ENCODE measurements around the gene C8G.

Gene C8G

GRCh38 chr9:136955202-136955942 is 10.3 kb downstream of the C8G start:
- DNase-seq: no peak

- no peak for DNase-seq
Measured at GRCh38 chr9:136955943-136956335, 10.9 kb downstream of the C8G start.

GRCh38 chr9:136956604-136957003 is 11.6 kb downstream of the C8G start:
- no peak for DNase-seq

DNA sequence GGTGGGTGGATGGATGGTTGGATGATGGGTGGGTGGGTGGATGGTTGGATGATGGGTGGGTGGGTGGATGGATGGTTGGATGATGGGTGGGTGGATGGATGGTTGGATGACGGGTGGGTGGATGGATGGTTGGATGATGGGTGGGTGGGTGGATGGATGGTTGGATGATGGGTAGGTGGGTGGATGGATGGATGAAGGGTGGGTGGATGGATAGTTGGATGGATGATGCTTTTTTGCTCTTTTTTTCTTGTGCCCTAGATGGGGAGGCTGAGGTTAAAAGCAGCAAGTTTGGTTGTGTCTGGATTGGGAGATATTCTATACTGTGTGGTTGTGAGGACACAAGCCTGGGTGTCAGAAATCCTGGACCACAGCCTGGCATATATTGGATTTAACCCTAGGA is 12.4 kb downstream of the C8G start:
- no peak for DNase-seq

- DNase-seq: no peak
Measured at GRCh38 chr9:136957901-136958300, 12.9 kb downstream of the C8G start.

DNA sequence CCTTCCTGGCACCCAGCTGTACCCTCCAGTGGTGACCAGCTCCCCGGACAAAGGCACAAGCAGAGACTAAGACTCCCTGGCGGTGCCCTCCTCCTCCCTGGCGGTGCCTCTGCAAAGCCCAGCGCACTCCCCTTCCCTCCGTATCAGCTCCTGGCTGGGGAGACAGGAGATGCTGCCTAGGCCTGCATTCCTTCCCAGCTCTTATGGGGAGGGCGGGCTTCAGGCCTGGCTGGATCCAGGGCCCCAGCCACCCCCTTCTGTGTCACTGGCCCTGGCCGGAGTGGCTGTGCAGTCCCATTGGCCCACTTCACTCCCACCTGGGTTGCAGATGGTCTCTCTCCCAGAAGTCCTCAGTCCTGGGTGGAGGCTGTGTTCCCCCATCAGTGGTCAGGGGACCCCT is 13.4 kb downstream of the C8G start:
- no peak for DNase-seq

DNA sequence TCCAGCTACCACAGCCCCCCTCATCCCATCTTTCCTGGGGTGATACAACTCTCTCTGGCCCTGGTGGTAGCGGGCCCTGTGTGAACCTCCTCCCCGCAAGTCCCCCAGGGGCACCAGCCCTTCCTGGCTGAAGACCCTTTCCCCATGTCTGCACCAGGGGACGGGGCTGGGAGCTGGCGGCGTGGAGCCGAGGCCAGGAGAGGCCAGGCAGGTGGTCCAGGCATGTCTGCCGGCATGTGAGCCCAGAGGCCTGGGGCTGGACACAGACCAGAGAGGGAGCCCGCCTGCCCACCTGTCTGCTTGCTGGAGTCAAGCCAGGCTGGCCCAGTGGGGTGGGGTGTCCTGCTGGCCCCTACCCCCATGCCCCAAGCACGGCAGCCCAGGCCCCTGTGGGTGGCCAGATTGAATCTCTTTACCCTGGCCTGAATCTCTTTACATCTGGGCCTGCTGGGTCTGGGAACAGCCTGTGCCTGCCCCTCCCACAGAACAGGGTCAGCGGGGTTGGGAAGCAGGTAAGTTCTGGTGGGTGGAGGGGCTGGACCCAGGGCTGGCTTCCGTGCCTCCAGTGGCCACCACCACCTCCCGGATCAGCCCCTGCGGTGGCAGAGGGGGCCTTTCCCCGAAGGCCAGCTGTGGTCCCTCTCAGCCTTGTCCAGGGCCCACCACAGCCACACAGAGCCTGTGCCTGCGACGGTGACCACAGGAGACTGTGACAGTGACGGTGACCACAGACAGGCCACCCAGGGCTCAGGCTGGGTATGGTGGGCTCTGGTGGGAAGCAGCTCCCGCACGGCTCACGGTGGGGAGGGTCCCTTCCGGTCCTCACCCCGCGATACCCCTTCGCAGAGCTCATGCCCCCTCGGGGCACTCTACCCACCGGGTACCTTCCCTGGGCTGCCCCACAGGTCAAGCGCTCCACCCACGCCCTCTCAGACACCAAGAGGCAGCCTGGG is 14.1 kb downstream of the C8G start:
- no peak for DNase-seq

GRCh38 chr9:136960212-136960937 is 15.3 kb downstream of the C8G start:
- no peak for DNase-seq

GRCh38 chr9:136960938-136961275 is 15.9 kb downstream of the C8G start:
- no peak for DNase-seq

GRCh38 chr9:136961279-136962065 is 16.4 kb downstream of the C8G start:
- no peak for DNase-seq

GRCh38 chr9:136962163-136962562 is 17.1 kb downstream of the C8G start:
- no peak for DNase-seq

DNA sequence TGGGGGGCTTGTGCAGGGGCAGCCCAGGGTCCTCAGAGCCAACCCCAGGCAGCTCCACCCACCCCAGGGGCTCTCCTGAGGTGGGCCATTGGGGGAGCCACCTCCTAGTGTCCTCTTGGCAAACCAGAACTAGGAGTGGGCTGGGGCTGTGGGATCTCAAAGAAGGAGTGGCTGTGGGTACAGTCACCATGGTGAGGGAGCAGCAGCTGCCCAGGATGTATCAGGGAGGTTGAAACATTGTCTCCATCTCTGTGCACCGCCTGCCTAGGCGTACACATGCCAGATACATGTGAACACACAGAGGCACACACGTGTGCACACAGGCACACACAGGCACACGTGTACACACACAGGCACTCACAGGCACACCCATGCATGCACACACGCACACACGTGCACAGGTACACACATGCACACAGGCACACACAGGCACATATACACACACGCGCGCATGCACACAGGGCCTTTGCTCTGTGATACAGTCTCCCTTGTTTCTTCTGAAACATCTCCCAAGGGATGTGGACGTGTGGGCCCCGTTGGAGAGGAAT is 17.7 kb downstream of the C8G start:
- no peak for DNase-seq

- DNase-seq: no peak
Measured at GRCh38 chr9:136963341-136963740, 18.3 kb downstream of the C8G start.

DNA sequence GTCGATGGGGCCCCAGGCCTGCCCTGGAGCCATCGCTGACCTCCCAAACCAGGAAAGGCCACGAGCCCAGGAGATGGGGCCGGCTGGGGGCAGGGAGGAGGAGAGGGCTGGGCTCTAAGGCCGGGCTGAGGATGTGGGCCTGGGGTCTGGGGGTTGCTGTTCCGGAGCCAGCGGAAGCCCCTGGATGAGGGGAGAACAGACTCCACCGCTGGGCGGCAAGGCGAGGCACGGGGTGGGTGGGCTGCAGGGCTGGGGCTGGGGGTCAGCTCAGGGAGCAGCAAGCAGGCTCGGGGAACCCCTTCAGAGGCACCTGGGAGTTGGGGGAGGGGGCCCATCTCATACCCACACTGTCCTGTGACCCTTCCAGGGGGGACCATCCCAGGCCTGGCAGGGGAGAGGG is 18.7 kb downstream of the C8G start:
- no peak for DNase-seq

DNA sequence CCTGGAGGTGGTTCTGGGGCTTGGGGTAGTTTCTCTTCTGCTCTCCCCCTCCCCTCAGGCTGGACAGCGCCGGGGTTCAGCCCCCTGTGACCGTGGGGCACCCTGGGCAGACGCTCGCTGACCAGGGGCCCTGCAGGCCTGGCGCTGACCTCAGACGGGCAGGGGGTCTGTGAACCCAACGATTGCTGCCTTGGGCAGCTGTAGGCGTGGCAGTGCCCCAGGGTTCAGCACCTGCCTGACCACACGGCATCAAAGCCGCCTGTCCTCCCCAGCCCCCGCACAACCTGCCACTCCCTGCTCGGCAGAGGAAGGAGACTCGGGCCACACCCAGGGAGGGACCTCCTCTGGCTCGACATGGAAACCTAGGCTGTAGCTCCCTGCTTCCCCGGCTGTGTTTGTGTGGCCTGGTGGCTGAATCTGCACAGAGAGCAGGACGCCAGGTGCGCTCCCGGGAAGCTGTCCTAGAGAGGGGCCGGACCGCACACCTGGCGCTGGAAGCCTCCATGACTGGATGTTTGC is 19.2 kb downstream of the C8G start:
- DNase-seq: no peak

DNA sequence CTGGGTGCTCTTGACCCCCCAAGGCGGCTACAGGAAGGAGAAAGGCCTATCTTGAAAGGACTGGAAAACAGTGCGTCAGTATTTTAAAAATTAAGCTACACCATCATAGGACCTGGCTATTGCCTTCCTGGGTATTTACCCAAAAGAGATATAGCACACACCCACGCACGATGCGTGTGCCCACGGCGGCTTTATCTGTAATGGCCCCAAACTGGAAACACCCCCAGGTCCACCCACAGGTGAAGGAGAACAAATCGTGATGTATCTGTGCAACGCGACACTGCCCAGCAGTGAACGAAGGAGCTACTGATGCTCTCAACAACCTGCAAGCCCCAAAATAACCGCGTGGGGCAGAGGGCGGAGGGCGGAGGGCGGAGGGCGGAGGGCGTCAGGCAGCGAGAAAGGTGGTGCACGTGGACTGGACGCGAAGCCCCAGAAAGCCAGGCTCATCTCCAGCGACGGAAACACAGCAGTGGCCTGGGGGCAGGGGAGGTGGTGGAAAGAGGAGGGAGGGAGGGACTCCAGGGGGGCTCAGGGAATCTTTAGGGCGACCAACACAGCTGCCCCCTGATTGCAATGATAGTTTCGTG is 19.9 kb downstream of the C8G start:
- no peak for DNase-seq

DNA sequence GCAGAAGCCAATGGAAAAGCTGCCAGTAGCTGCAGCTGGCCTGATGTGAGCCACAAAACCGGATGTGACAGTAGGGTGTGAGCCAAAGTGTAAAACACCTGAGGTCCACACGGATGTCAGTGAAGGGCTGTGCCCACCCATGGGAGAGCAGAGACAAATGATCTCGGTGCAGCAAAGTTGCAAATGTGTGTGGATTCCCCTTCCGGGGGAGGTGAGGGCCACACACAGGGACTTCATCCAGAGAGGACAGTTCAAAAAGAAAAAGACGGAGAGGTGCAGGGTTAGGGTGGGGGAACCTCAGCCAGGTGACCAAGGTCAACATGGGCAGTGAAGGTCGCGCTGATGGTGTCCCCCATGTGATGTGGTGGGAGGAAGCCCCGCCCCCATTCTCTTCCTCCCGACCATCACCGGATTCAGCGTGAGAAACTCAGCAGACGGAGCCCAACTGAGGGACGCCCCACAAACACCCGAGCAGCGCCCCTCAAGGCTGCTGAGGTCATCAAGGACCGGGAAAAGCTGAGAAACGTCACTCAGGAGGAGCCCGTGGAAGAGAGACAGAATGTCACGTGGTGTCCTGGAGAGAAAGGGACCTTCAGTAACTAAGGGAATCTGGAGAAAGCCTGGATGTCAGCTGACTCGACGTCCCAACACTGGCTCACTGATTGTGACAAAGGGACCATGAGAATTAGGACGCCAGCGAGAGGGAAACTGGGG is 20.9 kb downstream of the C8G start:
- DNase-seq: no peak

DNA sequence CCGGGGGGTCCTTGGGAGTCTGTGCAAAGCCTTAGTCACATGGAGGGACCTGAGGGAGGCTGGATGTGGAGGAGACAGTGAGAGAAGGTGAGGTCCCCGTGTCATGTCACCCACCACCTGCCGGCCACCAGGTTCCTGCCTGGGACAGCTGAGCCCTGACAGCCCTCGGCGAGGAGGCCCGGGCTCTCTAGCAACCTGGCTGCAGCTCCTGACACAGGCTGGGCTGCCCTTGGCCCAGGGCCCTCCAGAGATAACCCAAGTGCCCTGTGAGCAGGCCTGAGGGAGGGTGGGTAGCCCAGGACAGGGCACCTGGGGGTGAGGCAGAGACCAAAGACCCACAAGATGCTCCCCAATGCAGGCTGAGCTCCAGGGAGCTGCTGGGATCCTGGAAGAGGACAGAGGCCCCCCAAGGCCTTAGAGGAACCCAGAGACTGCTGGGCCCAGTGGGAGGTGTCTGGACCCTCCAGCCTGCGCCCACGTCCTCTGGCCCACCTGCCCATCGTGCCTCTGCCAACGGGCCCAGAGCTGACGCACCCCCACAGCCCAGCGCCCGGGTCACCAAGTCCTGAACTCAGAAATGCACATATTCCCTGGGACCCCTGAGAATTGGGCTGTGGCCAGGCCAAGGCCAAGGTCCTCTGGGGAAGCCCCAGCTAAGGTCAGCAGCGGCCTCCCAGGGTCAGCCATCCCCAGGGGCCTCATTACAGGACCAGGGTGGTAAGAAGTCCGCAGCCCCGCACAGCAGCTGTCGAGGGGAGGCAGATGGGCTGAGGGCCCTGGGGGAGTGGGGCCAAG is 23.5 kb downstream of the C8G start:
- no peak for DNase-seq

DNA sequence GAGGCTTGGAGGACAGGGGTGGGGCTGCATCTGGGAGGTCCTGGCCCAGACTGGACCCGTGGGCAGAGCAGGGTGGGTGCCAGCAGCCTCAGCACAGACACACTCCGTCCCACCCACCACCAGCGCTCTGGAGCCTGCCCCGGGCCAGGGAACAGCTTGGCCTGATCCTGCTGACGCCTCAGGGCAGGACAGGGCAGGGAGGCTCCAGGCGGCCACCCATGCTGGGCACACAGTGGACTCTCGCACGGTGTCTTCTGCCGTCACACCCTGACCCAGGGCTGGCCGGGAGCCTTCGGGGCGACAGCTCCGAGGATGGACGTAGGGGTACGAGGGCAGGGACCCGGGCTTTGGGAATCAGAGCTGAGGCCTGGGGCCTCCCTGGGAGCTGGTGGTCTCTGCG is 24.1 kb downstream of the C8G start:
- no peak for DNase-seq

- no peak for DNase-seq
Measured at GRCh38 chr9:136969774-136970173, 24.7 kb downstream of the C8G start.
